Gastroesophageal sphincter (tissue), 4 donors: Measurements from ENCODE around the gene PPP1R13B. TPM values are rescaled to one million over a fixed set of nuclear protein-coding genes. Genes with fewer than 3 reads are reported as not detected.

ENCODE experiments used
- ATAC-seq: fragments of 150-250 bp; one replicate; pipeline ENCODE4 v1.9.1; 2016; ENCODE audit warnings: mild to moderate bottlenecking, moderate library complexity
- H3K27ac ChIP-seq, 4 donors: fragments of 200-600 bp; sonication (generic) in 3 of 4; 1 replicate in 3 of 4; 2 replicates in 1 of 4; pipeline ENCODE4 v1.5.1; 2016 to 2019
- H3K27me3 ChIP-seq: fragments of 200-600 bp; sonication (generic); one replicate; pipeline ENCODE4 v1.5.1; 2019
- H3K36me3 ChIP-seq, 2 donors: fragments of 200-600 bp; sonication (generic); one replicate each; pipeline ENCODE4 v1.5.1; 2019; ENCODE audit warnings: control low read depth in 1 of 2
- H3K4me1 ChIP-seq, 3 donors: fragments of 200-600 bp; sonication (generic); 1 replicate in 2 of 3; 2 replicates in 1 of 3; pipeline ENCODE4 v1.5.1; 2016 to 2019; ENCODE audit warnings: control low read depth in 2 of 3
- H3K4me3 ChIP-seq, 2 donors: fragments of 200-600 bp; sonication (generic); one replicate each; pipeline ENCODE4 v1.5.1; 2019; ENCODE audit warnings: mild to moderate bottlenecking in 1 of 2, moderate library complexity in 1 of 2
- H3K9me3 ChIP-seq, 3 donors: fragments of 200-600 bp; sonication (generic); one replicate each; pipeline ENCODE4 v1.5.1; 2017 to 2019; ENCODE audit warnings: control low read depth in 2 of 3
- CTCF ChIP-seq, 4 experiments: fragments of 200-600 bp in 2 of 4; fragments of 450-650 bp in 2 of 4; sonication (generic) in 1 of 4; IDR thresholded peaks; one replicate each; pipeline ENCODE4 v1.5.1; 2017 to 2019; ENCODE audit warnings: antibody characterized with exemption in 4 of 4, mild to moderate bottlenecking in 2 of 4, moderate library complexity in 2 of 4
- EP300 ChIP-seq: sonication (generic); formaldehyde crosslinking; IDR thresholded peaks from one replicate; pipeline ENCODE4 v1.6.1; 2017; ENCODE audit warnings: antibody characterized with exemption, mild to moderate bottlenecking
- POLR2A ChIP-seq, 2 donors: fragments of 450-650 bp; IDR thresholded peaks; one replicate each; pipeline ENCODE4 v1.6.1; 2017; ENCODE audit warnings: antibody characterized with exemption in 2 of 2, mild to moderate bottlenecking in 2 of 2, moderate library complexity in 1 of 2
- POLR2AphosphoS5 ChIP-seq: sonication (generic); formaldehyde crosslinking; IDR thresholded peaks from one replicate; pipeline ENCODE4 v1.6.1; 2017; ENCODE audit warnings: antibody characterized with exemption
- WGBS, 2 donors: methylation state at CpG; one replicate each; pipeline ENCODE4 v1.1.5; 2018; ENCODE audit warnings: low coverage in 1 of 2; 5-methylcytosine and 5-hydroxymethylcytosine counted together
- total RNA-seq, 4 donors: library from RNA; depleted of rRNA; stranded (reverse); fragments of >200 nt; gene quantifications; one replicate each; pipeline ENCODE4 v1.1.0, GENCODE V29; 2016

The PPP1R13B gene
- total RNA-seq, 4 donors from 2014 or later: 13.9 to 24.8 (median 17.5) TPM

GRCh38 chr14:103699261-103699661 lies 148.1 kb downstream of the PPP1R13B start:
- no peaks in the 10 kb centered on the region for H3K27me3 ChIP-seq
- H3K27ac ChIP-seq: peak overlapping the region in 3 of 4 donors; percentile 31 to 77 (median 66)
- H3K4me1 ChIP-seq: peaks cover 3 to 90% (median 37%) of the 10 kb centered on the region in 3 donors
- peaks cover 0 to 80% of the 10 kb centered on the region in 2 donors for H3K36me3 ChIP-seq
- no peak for ATAC-seq
- no peaks in the 10 kb centered on the region for H3K9me3 ChIP-seq
- no peak for TF ChIP-seq POLR2AphosphoS5
- TF ChIP-seq EP300: no peak
- no peak for TF ChIP-seq CTCF (IDR thresholded peaks at IDR 0.05)
- TF ChIP-seq POLR2A (IDR thresholded peaks at IDR 0.05): no peak
- 82 to 91% methylated on average over 3 to 4 of the region's 17 CpGs for WGBS, 2 donors
- no peak overlapping the region for H3K4me3 ChIP-seq

- no peak for TF ChIP-seq EP300
- TF ChIP-seq CTCF (IDR thresholded peaks at IDR 0.05): no peak
- TF ChIP-seq POLR2A (IDR thresholded peaks at IDR 0.05): no peak
- no peak for TF ChIP-seq POLR2AphosphoS5
- H3K4me3 ChIP-seq: no peak overlapping the region
- ATAC-seq: no peak
- WGBS, 2 donors: 84% methylated on average over 5 of the region's 33 CpGs; no CpG with 5 or more reads in 1 of the 2 donors
- no peaks in the 10 kb centered on the region for H3K27me3 ChIP-seq
- peak overlapping the region in 3 of 4 donors; percentile 66 to 77 (median 73) for H3K27ac ChIP-seq
- H3K36me3 ChIP-seq: peaks cover 0 to 80% of the 10 kb centered on the region in 2 donors
- no peaks in the 10 kb centered on the region for H3K9me3 ChIP-seq
- peaks cover 3 to 90% (median 37%) of the 10 kb centered on the region in 3 donors for H3K4me1 ChIP-seq
Observed at GRCh38 chr14:103698380-103699260, 148.8 kb downstream of the PPP1R13B start.

- no CpG with 5 or more reads among the region's 14 CpGs for WGBS, 2 donors
- Histone ChIP-seq H3K27ac (peak overlapping the region in 3 of 4 donors; percentile 66 to 77 (median 73)), H3K4me1 (peaks cover 3 to 83% (median 37%) of the 10 kb centered on the region in 3 donors), H3K4me3 (no peak overlapping the region), H3K27me3 (no peaks in the 10 kb centered on the region), H3K36me3 (peaks cover 0 to 80% of the 10 kb centered on the region in 2 donors), H3K9me3 (no peaks in the 10 kb centered on the region)
- no peak for ATAC-seq
- TF ChIP-seq POLR2AphosphoS5 (no peak), EP300 (no peak), POLR2A (IDR thresholded peaks at IDR 0.05) (no peak), CTCF (IDR thresholded peaks at IDR 0.05) (no peak)
Observed at GRCh38 chr14:103697603-103698379, 149.6 kb downstream of the PPP1R13B start.

GRCh38 chr14:103697206-103697602 lies 150.2 kb downstream of the PPP1R13B start:
- H3K36me3 ChIP-seq: peaks cover 0 to 80% of the 10 kb centered on the region in 2 donors
- 0 to 15% methylated on average over 2 to 3 of the region's 3 CpGs for WGBS, 2 donors

More at GRCh38 chr14:103697206-103697602, 150.2 kb downstream of the PPP1R13B start:
- no peaks in the 10 kb centered on the region for H3K27me3 ChIP-seq
- peaks cover 3 to 77% (median 37%) of the 10 kb centered on the region in 3 donors for H3K4me1 ChIP-seq
- no peak for TF ChIP-seq EP300
- TF ChIP-seq CTCF (IDR thresholded peaks at IDR 0.05): no peak
- no peak for TF ChIP-seq POLR2A (IDR thresholded peaks at IDR 0.05)
- no peak for TF ChIP-seq POLR2AphosphoS5
- ATAC-seq: no peak
- H3K4me3 ChIP-seq: no peak overlapping the region
- H3K9me3 ChIP-seq: no peaks in the 10 kb centered on the region
- peak overlapping the region in 3 of 4 donors; percentile 66 to 77 (median 73) for H3K27ac ChIP-seq
